Cerebellar nuclear complex (tissue), 1 donor: ENCODE measurements around the gene CEACAM16.

Source experiments
- DNase-seq, 2 experiments: peaks; one replicate each; lab custom pipeline; 2025; lab: John Stamatoyannopoulos, UW

CEACAM16 gene

DNA sequence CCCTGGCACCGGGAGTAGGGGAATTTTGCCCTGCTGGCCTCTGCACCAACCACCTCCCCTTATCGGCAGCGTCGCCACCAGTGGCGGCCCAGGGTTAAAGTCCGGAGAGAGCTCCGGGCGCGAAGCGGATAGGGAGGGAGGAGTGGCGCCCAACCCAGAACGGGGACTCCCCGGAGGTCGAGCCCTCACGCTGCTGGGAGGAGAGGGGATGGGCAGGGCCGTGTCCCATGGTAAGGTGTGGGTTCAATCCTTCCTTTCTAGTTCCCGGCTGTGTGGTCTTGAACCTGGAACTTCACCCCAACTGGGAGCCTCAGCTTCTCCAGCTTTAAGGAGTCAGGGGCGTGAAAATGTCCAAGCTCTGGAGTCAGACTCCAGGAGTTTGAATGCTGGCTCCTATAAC lies 26.3 kb downstream of the CEACAM16 start:
- no peak for DNase-seq

DNA sequence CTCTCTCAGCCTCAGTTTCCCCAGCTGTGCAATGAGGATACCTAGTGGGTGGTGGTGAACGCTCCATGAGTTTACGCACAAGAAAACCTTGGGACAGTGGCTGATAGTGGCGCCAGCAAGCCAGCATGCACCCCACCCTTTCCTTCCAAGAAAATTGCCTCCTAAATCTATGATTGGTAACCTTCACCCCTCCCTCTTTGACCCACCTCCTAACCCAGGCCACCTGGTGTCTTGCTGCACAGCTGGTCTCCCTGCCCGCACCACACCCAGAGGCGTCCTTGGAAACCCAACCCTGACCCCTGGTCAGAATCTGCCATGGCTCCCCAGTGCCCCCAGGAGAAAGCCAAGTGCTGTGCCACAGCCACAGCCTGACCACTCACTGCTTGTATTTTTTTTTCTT lies 26.7 kb downstream of the CEACAM16 start:
- DNase-seq = no peak

DNA sequence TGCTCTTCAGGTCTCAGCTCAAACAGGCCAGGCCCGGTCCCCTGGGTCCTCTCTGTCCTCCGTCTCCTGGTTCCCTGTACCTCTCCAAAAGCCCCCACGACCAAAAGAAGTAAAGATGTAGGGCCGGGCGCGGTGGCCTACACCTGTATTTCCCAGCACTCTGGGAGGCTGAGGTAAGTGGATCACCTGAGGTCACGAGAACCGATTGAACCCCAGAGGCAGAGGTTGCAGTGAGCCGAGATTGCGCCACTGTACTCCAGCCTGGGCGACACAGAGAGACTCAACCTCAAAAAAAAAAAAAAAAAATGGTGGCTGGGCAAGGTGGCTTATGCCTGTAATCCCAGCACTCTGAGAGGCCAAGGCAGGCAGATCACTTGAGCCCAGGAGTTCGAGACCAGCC lies 27.5 kb downstream of the CEACAM16 start:
- DNase-seq = no peak

DNA sequence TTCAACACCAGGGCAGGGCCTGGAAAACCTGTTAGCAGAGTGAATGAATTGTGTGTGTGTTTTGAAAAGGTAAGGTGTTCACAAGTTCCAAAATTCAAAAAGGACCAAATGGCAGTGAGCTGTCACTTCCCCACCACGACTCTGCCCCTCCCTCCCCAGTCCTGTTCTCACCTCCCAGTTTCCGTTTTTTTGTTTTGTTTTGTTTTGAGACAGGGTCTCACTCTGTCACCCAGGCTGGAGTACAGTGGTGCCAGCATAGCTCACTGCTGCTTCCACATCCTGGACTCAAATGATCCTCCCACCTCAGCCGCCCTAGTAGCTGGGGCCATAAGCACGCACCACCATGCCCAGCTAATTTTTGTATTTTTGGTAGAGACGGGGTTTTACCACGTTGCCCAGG lies 29.2 kb downstream of the CEACAM16 start:
- DNase-seq = no peak

DNA sequence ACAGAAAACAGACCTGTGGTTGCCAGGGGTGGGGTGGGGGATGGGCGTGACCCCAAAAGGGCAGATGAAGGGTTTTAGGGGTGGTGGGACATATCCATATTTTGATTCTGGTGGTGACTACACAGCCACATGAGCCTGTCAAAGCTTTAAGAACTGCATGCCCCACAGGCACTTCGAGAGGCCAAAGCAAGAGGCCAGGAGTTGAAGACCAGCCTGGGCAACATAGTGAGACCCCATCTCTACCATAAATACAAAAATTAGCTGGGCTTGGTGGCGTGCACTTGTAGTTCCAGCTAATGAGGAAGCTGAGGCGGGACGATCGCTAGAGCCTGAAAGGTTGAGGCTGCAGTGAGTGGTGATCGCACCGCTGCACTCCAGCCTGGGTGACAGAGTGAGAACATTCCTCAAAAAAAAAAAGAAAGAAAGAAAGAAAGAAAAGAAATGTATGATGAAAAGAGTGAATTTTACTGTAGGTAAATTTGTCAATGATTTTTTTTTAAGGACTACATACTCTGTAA lies 30.6 kb downstream of the CEACAM16 start:
- no peak for DNase-seq

DNA sequence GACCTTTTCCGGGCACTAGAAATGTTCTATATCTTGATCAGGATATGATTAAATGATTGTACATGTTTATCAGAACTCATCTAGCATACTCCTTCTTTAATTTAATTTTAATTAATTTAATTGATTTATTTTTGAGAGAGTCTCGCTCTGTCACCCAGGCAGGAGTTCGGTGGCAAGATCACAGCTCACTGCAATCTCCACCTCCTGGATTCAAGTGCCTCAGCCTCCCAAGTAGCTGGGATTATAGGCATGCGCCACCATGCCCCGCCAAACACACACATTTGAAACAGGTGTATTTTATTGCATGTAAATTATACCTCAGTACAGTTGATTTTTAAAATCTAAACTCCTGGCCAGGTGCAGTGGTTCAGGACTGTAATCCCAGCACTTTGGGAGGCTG lies 32.1 kb downstream of the CEACAM16 start:
- no peak for DNase-seq

DNA sequence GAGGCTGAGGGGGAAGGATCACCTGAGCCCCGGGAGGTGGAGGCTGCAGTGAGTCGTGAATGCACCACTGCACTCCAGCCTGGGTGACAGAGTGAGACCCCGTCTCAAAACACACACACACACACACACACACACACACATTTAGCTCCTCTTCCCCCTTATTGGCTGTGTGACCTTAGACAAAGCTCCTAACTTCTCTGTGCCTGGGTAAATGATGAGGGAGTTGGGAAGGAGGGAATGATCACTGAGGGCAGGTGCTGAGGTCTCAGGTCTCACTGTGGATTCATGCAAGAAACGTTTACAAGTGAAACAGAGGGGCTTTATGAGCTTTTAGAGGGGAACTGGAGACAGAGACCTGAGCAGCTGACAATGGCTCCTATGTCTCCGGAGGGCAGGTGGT lies 32.7 kb downstream of the CEACAM16 start:
- DNase-seq = no peak

DNA sequence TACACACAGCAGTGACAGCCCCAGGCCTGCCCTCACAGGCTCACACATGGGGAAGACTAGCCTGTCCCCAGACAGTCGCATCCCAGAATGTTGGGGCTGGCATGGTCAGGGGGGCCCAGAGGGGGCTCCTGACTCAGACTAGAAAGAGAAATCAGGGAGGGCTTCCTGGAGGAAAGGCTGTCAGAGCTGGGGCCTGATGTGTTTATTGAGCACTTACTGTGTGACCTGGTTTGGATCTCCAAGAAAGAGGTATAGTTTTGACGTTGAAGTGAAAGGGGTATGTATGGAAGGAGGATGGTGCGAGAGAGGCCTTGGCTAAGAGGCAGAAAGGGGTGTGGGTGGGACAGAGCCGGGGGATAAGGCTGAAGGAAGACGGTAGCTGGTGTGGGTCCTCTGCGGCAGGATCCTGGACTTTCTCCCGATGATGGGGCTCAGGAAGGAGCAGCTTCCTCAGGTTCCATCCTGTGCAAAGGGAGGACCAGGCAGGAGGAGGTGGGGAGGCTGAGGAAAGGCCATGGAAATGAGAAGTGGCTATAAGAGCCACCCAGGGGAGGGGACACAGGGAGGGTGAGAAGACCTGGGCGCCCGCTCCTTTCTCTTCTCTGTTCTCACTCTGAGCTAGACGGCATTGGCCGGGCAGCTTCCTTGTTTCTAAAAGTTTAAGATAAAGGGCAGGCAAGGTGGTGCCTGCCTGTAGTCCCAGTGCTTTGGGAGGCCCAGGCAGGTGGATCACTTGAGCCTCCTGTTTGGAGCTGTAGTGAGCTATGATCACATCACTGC lies 33.5 kb downstream of the CEACAM16 start:
- no peak for DNase-seq

DNA sequence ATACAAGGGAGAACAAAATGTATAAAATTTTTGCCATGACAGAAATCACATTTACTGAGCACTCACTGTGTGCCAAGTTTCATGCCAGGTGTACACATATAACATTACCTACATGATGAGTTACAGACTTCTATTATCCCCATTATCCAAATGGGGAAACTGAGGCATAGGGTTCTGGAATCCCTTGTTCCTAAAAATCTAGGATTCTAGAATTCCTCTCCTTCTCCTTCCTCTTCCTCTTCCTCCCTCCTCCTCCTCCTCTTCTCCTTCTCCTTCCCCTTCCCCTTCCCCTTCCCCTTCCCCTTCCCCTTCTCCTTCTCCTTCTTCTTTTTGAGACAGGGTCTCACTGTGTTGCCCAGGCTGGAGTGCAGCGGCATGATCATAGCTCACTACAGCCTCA lies 35.4 kb downstream of the CEACAM16 start:
- no peak for DNase-seq

DNA sequence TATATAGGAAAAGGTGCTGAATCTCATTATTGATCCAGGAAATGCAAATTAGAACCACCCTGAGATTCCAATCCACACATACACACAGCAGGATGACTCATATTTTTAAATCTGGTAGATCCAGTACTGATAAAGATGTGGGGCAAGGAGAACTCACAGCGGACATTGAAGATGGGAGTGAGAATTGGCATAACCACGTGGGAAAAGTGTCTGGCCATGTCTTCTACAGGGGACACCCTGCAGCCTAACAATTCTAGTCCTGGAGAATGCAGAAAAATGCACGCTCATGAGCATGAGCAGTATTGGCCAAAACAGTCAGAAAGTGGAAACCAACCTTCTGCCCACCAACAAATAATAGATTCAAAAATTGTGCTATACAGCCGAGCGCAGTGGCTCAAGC lies 36.1 kb downstream of the CEACAM16 start:
- DNase-seq = no peak

DNA sequence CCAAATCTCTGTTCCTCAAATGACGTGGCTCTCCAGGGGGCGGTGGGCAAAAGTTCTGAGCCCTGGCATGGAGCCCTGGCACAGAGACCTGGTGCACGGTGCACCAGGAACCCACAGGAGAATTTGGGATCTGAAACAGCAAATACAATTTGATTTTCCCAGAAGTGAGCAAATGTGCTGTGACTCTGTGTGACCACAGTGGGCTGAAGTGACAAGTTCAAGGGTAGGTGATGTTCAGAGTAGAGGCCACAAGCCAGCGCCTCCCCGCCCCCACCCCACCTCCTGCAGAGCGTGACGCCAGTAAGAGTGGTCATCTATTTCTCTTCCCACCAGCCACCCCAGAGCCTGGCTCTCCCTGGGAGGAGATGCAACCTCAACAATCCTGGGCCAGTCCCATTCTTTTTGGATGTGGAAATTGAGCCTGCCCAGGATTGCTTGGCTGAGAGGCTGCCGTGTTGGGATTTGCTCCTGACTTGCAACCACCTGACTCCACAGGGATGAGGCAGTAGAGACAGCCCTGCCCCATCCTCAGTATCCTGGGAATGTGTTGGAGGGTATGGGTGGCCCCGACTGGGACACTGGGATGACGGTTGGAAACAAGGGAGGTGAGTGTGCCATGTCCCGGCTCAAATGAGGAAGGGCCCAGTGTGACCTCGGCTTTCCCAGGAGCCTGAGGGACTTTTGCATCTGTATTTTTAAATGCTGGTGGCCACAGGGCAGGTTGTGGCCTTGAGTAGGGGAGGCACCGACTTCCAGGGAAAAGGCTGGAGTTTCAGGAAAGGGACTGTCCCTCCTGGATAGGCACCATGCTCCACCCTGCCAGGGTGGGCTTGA lies 38.5 kb downstream of the CEACAM16 start:
- DNase-seq = no peak

DNA sequence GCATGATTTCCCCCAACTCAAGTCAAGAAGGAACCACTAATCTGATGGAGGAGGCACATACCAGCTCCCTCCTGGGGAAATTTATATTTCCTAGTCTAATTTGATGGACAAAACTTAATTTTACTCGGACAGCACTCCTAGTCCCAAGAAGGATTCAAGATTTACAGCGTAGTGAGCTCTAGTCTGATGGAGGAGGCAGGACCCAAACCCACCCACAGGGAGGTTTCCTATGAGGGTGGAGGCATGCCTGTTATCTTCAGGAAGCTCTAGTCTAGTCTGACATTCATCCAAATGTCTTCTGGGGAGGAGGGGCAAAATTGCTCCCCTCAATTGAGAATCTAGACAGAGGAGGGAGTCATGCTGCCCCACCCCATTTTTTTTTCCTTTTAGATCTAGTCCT lies 39.2 kb downstream of the CEACAM16 start:
- no peak for DNase-seq

DNA sequence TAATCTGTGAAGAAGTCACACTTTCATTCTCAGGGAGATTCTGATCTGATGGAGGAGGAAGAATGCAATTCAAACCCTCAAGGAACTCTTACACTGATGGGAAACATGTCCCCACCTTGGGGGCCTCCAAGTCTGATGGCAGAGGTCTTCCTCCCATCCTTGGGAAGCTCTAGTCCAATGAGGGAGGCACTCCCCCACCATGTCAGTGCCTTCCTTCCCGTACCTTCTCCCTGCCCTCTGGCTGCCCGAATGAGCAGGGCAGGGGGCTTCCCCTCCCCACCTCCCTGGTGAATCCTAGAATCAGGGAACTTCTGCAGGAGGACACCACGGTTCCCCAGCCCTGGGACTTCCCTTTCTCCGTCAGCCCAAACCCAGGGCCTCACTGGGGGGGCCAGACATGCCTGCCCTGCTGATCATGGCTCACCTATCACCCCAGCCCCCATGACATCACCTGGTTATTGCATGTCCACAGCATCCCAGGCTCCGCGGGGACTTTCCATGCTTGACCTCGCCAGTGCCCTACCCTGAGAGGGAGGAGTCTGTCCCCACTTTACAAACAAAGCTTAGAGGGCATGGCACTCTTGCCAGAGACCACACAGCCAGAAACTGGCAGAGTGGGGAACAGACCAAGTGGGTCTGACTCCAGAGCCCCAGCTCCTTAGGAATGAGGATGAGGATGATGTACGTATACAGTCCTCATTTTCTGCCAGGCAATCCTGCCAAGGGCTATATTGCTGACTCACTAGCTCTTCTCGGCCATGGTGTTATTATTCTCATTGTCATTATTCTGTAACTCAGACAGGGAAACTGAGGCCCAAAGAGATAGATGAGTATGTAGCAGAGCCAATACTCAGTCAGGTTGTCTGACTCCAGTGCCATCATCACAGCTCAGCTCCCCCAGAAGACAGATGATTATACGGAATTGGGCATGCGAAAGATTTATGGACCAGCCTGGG lies 39.9 kb downstream of the CEACAM16 start:
- no peak for DNase-seq

DNA sequence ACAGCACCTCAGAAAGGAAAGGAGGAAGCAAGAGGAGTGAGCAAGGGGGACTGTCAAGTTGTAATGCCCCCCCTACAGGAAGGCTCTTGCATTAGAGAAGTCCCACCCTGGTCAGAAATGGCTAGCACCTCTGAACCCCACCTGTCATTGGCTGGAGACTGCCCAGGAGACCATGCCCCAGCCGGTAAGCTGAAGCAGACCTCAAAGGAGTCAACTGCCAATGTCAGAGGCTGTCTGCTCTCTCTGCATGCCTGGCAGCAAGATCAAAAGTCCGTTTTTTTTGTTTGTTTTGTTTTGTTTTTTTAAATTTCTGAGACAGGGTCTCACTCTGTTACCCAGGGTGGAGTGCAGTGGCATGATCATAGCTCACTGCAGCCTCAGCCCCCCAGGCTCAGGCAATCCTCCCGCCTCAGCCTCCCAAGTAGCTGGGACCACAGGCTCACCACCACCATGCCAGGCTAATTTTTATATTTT lies 41.4 kb downstream of the CEACAM16 start:
- DNase-seq = no peak

DNA sequence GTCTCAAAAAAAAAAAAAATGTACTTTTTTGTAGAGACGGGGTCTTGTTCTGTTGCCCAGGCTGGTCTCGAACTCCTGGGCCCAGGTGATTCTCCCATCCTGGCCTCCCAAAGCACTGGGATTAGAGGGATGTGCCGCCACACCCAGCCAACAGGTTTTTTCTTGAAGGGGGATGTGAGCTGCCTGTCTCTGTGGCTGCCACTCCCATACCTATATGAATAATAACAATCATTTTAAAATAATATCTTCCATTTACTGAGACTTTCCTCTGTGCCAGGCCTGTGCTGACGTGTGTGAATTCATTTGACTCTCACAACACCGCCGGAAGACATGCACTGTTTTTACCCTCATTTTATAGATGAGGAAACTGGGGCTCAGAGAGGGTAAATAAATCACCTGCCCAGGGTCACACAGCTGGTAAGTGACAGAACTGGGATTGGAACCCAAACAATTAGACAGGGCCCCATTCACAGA lies 42.3 kb downstream of the CEACAM16 start:
- DNase-seq = no peak

DNA sequence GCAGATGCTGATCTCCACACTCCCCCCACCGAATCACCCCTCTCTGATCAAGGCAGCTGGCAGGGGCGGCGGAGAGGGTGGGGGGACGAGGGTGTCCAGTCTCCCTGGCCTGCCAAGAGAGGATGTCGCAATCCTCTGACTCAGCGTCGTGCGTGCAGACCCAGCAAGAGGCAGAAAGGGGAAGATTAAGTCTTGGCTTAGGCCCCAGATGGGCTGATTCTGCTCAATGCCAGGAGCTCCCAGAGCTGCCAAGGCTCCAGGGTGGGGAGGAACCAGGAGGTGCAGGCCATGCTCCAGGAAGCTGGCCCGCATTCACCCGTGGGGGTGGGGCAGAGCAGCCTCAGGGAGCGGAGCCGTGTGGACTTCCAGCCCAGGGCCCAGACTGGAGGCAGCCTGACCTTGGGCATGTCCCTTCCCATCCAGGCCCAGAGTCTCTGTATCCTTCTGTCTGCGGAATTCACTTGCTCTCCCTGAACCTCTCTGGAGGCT lies 42.9 kb downstream of the CEACAM16 start:
- DNase-seq = no peak

DNA sequence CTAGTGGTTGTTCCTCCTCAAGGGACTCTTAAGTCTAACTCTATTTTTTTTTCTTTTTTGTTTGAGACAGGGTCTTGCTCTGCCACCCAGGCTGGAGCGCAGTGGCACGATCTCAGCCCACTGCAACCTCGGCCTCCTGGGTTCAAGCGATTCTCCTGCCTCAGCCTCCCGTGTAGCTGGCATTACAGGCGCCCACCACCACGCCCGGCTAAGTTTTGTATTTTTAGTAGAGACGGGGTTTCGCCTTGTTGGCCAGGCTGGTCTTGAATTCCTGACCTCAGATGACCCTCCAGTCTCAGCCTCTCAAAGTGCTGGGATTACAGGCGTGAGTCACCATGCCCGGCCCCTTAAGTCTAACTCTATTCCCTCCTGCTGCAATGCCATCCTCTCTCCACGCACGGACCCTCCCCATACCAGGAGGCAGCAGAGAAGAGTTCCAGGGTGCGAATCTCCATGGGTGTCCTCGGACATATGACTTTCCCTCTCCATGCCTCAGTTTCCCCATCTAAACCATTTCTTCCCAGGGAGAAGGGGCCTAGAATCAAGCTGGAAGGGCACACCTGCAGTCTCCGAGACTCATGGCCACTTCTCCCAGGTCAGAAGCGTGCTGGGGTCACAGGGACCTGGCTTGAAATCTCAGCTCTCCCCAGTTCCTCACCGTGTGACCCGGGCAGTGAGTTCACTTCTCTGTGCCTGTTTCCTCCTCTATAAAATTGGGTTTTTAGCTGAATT lies 43.5 kb downstream of the CEACAM16 start:
- no peak for DNase-seq

DNA sequence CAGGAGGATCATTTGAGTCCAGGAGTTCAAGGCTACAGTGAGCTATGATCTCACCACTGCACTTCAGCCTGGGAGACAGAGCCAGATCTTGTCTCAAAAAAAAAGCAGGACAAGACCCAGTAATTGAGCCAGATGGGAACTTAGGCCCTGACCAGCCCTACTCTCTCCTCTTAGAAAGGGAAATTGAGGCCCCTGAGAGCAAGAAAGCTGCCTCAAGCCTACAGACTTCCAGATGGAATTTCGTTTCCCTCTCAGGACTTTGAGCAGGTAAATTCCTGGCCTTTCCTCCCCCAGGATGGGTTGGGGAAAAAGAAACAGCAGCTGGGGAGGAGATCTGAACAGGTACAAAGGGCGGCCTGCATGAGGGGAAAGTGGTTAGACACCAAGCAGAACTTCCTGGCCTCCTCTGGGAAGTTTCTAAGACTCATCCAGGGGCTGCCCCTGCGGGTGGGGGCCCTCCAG lies 46.0 kb downstream of the CEACAM16 start:
- DNase-seq = no peak

DNA sequence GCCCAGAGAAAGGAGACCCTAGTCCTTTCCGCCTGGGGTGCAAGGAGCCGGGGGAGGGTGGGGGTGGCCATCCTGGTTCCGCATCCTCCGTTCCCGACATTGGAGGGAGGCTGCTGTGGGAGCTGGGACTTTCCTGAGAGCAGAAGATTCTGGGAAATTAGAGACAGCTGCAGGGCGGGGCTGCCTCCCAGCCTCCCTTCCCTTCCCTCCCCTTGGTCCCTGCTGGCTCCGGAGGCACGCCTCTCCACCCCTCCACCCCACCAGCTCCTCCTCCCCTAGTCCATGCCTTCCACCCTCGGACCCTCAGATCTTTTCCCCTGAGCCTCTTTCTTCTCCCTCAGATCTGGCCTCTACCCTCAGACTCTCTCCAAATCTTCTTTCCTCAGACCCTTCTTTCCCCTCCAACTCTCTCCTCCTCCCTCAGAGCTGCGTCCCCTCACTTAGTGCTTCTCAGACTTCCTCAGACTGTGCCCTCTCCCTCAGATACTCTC lies 46.4 kb downstream of the CEACAM16 start:
- DNase-seq = no peak

DNA sequence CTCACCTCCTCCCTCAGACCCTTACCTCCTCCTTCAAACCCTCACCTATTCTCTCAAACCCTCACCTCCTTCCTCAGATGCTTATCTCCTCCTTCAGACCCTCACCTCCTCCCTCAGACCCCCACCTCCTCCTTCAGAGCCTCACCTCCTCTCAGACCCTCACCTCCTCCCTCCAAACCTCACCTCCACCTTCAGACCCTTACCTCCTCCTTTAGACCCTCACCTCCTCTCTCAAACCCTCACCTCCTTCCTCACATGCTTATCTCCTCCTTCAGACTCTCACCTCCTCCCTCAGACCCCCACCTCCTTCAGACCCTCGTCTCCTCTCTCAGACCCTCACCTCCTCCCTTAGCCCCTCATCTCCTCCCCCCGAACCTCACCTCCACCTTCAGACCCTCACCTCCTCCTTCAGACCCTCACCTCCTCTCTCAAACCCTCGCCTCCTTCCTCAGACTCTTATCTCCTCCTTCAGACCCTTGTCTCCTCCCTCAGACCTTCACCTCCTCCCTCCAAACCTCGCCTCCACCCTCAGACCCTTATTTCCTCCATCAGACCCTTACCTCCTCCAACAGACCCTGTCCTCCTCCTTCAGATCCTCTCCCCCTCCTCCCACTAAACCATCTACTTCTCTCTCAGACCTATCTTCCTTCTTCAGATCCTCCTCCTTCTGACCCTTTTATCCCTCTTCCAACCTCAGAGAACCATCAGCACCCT lies 47.1 kb downstream of the CEACAM16 start:
- DNase-seq = no peak
